ENCODE results near the gene RBFOX2. TPM values are rescaled to one million over a fixed set of nuclear protein-coding genes. Genes with fewer than 3 reads are reported as not detected.

RBFOX2 gene
- total and polyA plus RNA-seq, 2 of the 13 experiments (the other 11 are each of a cell fraction or from before 2014, with no cell fraction given), result 37.3 to 40.4 TPM

- TF ChIP-seq GMEB1 (CRISPR knock-in tag; IDR thresholded peaks at IDR 0.05; ENCODE audit: borderline replicate concordance), result peak; percentile 31; the same call in 1 of the 2 replicates
- no peak for TF ChIP-seq JARID2 (CRISPR knock-in tag; IDR thresholded peaks at IDR 0.05; ENCODE audit: insufficient replicate concordance)
- TF ChIP-seq RAD21 (CRISPR knock-in tag; IDR thresholded peaks at IDR 0.05), result 0 out of 2 replicates have a peak, but pooled peaks have one; percentile 6
- no peak for TF ChIP-seq PHF20 (CRISPR knock-in tag; IDR thresholded peaks at IDR 0.05)
- no peak for TF ChIP-seq PHF21A (CRISPR knock-in tag; IDR thresholded peaks at IDR 0.05)
- TF ChIP-seq ZNF333 (CRISPR knock-in tag; IDR thresholded peaks at IDR 0.05; ENCODE audit: borderline replicate concordance), result no peak
- peak; percentile 32; the same call in 1 of the 2 replicates for TF ChIP-seq HDAC2 (CRISPR knock-in tag; IDR thresholded peaks at IDR 0.05)
- TF ChIP-seq ZNF496 (CRISPR knock-in tag; IDR thresholded peaks at IDR 0.05; ENCODE audit: insufficient replicate concordance), result no peak
- TF ChIP-seq PHF5A (CRISPR knock-in tag; IDR thresholded peaks at IDR 0.05; ENCODE audit: low read depth, unreplicated experiment), result no peak
- no peak for TF ChIP-seq ZNF672 (CRISPR knock-in tag; IDR thresholded peaks at IDR 0.05)
- TF ChIP-seq ARID4A (CRISPR knock-in tag; IDR thresholded peaks at IDR 0.05; ENCODE audit: borderline replicate concordance), result peak; percentile 68; the same call in 1 of the 2 replicates
- TF ChIP-seq PBX3 (CRISPR knock-in tag; IDR thresholded peaks at IDR 0.05; ENCODE audit: borderline replicate concordance), result no peak
- peak; percentile 46; the same call in 1 of the 2 replicates for TF ChIP-seq E2F5 (CRISPR knock-in tag; conservative IDR thresholded peaks at IDR 0.05)
- 0 out of 2 replicates have a peak, but pooled peaks have one; percentile 45 for TF ChIP-seq ETV6 (CRISPR knock-in tag; conservative IDR thresholded peaks at IDR 0.05)
- no peak for TF ChIP-seq KAT8 (CRISPR knock-in tag; IDR thresholded peaks at IDR 0.05)
- no peak for TF ChIP-seq BRF2 (CRISPR knock-in tag; IDR thresholded peaks at IDR 0.05)
- no peak for TF ChIP-seq ARID3A (IDR thresholded peaks at IDR 0.05; ENCODE audit: low read depth, low read length)
Measured at GRCh38 chr22:36028646-36029405, at the start of gene RBFOX2 (continued).
